HEK293T (cell line): ENCODE data around the gene WDR13.

Experiments
- CTCF ChIA-PET: fragments of 350-600 bp; formaldehyde crosslinking; extraction: SDS; loops from one replicate; lab custom pipeline; 2021; ENCODE audit warnings: antibody characterized with exemption, inconsistent platforms; lab: Yijun Ruan, JAX
- POLR2A ChIA-PET: fragments of 350-600 bp; formaldehyde crosslinking; extraction: SDS; loops from one replicate; lab custom pipeline; 2020; ENCODE audit warnings: antibody characterized with exemption, inconsistent platforms; lab: Yijun Ruan, JAX
- DNase-seq: peaks from one replicate; pipeline ENCODE4 v3.0.0; 2012; ENCODE audit warnings: mixed read lengths; ENCODE audit errors: extremely low spot score
- ARNT ChIP-seq: fragments of 450-650 bp; IDR thresholded peaks from 2 replicates; pipeline ENCODE4 v1.6.1; 2017; ENCODE audit warnings: mild to moderate bottlenecking
- BHLHE40 ChIP-seq: fragments of 450-650 bp; IDR thresholded peaks from 2 replicates; pipeline ENCODE4 v1.6.1; 2016; ENCODE audit warnings: mild to moderate bottlenecking, moderate library complexity, borderline replicate concordance
- CTBP1 ChIP-seq: fragments of 450-650 bp; IDR thresholded peaks from 2 replicates; pipeline ENCODE4 v1.6.1; 2016; ENCODE audit warnings: borderline replicate concordance
- ELF4 ChIP-seq: fragments of 450-650 bp; IDR thresholded peaks from 2 replicates; pipeline ENCODE4 v1.6.1; 2017; ENCODE audit warnings: antibody characterized with exemption
- FOXA1 ChIP-seq: fragments of 450-650 bp; IDR thresholded peaks from 2 replicates; pipeline ENCODE4 v1.6.1; 2016; ENCODE audit warnings: mild to moderate bottlenecking
- FOXK2 ChIP-seq: fragments of 450-650 bp; IDR thresholded peaks from 2 replicates; pipeline ENCODE4 v1.6.1; 2016; ENCODE audit warnings: mild to moderate bottlenecking
- FOXM1 ChIP-seq: fragments of 450-650 bp; IDR thresholded peaks from 2 replicates; pipeline ENCODE4 v1.6.1; 2017; ENCODE audit warnings: mild to moderate bottlenecking, borderline replicate concordance
- HDGF ChIP-seq: fragments of 450-650 bp; IDR thresholded peaks from 2 replicates; pipeline ENCODE4 v1.6.1; 2017; ENCODE audit warnings: antibody characterized with exemption, borderline replicate concordance
- L3MBTL2 ChIP-seq: fragments of 450-650 bp; conservative IDR thresholded peaks from 2 replicates; pipeline ENCODE4 v1.6.1; 2016; ENCODE audit warnings: mild to moderate bottlenecking
- LEF1 ChIP-seq: fragments of 450-650 bp; IDR thresholded peaks from 2 replicates; pipeline ENCODE4 v1.6.1; 2017; ENCODE audit warnings: mild to moderate bottlenecking, borderline replicate concordance
- NFRKB ChIP-seq: fragments of 450-650 bp; IDR thresholded peaks from 2 replicates; pipeline ENCODE4 v1.6.1; 2016; ENCODE audit warnings: mild to moderate bottlenecking, moderate library complexity
- PKNOX1 ChIP-seq: fragments of 450-650 bp; IDR thresholded peaks from 2 replicates; pipeline ENCODE4 v1.6.1; 2016
- SP1 ChIP-seq: fragments of 450-650 bp; IDR thresholded peaks from 2 replicates; pipeline ENCODE4 v1.6.1; 2017
- SUZ12 ChIP-seq: fragments of 450-650 bp; IDR thresholded peaks from 2 replicates; pipeline ENCODE4 v1.6.1; 2016; ENCODE audit warnings: mild to moderate bottlenecking
- TARDBP ChIP-seq: fragments of 450-650 bp; IDR thresholded peaks from 2 replicates; pipeline ENCODE4 v1.6.1; 2016
- ZNF384 ChIP-seq: fragments of 450-650 bp; IDR thresholded peaks from 2 replicates; pipeline ENCODE4 v1.6.1; 2016

WDR13 gene

GRCh38 chrX:48600226-48600625 lies 2.9 kb downstream of the WDR13 start:
- no peak for TF ChIP-seq ARNT
- TF ChIP-seq FOXA1 = no peak
- no peak for TF ChIP-seq PKNOX1
- TF ChIP-seq L3MBTL2 = no peak
- TF ChIP-seq CTBP1 = no peak
- TF ChIP-seq BHLHE40 = no peak
- no peak for TF ChIP-seq ELF4
- ChIA-PET CTCF (no interaction called here), POLR2A (no interaction called here)
- DNase-seq = no peak

DNA sequence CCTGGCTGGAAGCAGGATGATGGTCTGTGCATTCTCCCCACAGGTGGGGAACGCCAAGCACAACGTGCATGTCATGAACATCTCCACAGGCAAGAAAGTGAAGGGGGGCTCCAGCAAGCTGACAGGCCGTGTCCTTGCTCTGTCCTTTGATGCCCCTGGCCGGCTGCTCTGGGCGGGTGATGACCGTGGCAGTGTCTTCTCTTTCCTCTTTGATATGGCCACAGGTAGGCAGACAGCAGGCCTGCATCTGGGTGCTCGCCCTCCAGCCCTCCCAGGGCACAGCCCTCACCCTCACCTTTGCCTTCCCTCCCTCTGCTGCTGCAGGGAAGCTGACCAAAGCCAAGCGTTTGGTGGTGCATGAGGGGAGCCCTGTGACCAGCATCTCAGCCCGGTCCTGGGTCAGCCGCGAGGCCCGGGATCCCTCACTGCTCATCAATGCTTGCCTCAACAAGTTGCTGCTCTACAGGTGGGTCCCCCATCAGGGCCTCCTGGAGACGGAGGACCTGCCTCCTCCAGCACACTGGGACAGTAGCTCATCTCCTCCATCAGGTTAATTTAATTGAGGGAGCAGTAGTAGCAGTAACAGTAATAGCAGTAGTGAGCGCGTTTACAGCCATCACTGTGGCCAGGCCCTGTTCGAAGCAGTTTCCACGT lies 4.6 kb downstream of the WDR13 start:
- ChIA-PET POLR2A (no interaction called here), CTCF (interaction anchor here (1.1 kb wide), 1 partner anchor 14 kb away, joined by 3 read pairs; no protein-coding TSS in a partner anchor)
- DNase-seq = no peak
- TF ChIP-seq NFRKB = no peak
- no peak for TF ChIP-seq FOXK2
- TF ChIP-seq SP1 = no peak
- no peak for TF ChIP-seq FOXM1
- TF ChIP-seq ZNF384 = no peak
- TF ChIP-seq CTBP1 = no peak
- TF ChIP-seq ELF4 = no peak
- TF ChIP-seq ARNT = no peak
- no peak for TF ChIP-seq TARDBP
- no peak for TF ChIP-seq L3MBTL2
- no peak for TF ChIP-seq HDGF
- no peak for TF ChIP-seq SUZ12
- TF ChIP-seq LEF1 = no peak
- TF ChIP-seq FOXA1 = no peak
- TF ChIP-seq PKNOX1 = no peak
- no peak for TF ChIP-seq BHLHE40

DNA sequence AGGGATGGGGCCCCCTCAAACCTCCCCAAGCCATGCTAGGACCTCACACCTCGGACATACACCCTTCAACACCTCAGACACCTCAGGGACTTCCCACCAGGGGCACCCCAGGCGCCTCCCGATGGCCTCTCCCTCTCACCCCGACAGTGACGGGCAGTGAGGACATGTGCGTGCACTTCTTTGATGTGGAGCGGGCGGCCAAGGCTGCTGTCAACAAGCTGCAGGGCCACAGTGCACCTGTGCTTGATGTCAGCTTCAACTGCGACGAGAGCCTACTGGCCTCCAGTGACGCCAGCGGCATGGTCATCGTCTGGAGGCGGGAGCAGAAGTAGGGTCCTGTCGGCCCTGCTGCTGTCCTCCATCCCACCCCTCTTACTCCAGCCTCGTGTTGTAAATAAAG lies 7.4 kb downstream of the WDR13 start:
- POLR2A ChIA-PET = no interaction called here
- CTCF ChIA-PET = no interaction called here
- no peak for DNase-seq
- TF ChIP-seq FOXA1 (no peak), ZNF384 (no peak), TARDBP (no peak), FOXM1 (no peak), SP1 (no peak), PKNOX1 (no peak), ELF4 (no peak), HDGF (no peak), NFRKB (no peak), BHLHE40 (no peak), CTBP1 (no peak), ARNT (no peak), SUZ12 (no peak), LEF1 (no peak), L3MBTL2 (no peak), FOXK2 (no peak)

- ChIA-PET CTCF (no interaction called here), POLR2A (interaction anchor here (0.7 kb wide), 1 partner anchor 8 kb away, joined by 3 read pairs; no protein-coding TSS in a partner anchor)
- DNase-seq = no peak
- TF ChIP-seq HDGF (no peak), SP1 (no peak), TARDBP (no peak), PKNOX1 (no peak), FOXA1 (no peak), CTBP1 (no peak), ELF4 (no peak), L3MBTL2 (no peak), FOXM1 (no peak), ARNT (no peak), LEF1 (no peak)
These were observed 8.8 kb downstream of the WDR13 start for GRCh38 chrX:48606091-48606490.

- CTCF ChIA-PET = no interaction called here
- no peak for DNase-seq
- TF ChIP-seq PKNOX1 = no peak
- no peak for TF ChIP-seq FOXK2
- no peak for TF ChIP-seq FOXM1
- no peak for TF ChIP-seq ELF4
- TF ChIP-seq LEF1 = no peak
- no peak for TF ChIP-seq FOXA1
- TF ChIP-seq CTBP1 = no peak
- TF ChIP-seq L3MBTL2 = no peak
- TF ChIP-seq NFRKB = no peak
- no peak for TF ChIP-seq ZNF384
These were observed 14.4 kb downstream of the WDR13 start for GRCh38 chrX:48611703-48612102.

More at GRCh38 chrX:48611703-48612102, 14.4 kb downstream of the WDR13 start:
- POLR2A ChIA-PET = no interaction called here
